ENCODE results near the gene LDLRAD3. TPM values are rescaled to one million over a fixed set of nuclear protein-coding genes. Genes with fewer than 3 reads are reported as not detected.

LDLRAD3 gene
- total RNA-seq, 2 donors from 2014 or later, result 30.8 to 42.5 TPM

DNA sequence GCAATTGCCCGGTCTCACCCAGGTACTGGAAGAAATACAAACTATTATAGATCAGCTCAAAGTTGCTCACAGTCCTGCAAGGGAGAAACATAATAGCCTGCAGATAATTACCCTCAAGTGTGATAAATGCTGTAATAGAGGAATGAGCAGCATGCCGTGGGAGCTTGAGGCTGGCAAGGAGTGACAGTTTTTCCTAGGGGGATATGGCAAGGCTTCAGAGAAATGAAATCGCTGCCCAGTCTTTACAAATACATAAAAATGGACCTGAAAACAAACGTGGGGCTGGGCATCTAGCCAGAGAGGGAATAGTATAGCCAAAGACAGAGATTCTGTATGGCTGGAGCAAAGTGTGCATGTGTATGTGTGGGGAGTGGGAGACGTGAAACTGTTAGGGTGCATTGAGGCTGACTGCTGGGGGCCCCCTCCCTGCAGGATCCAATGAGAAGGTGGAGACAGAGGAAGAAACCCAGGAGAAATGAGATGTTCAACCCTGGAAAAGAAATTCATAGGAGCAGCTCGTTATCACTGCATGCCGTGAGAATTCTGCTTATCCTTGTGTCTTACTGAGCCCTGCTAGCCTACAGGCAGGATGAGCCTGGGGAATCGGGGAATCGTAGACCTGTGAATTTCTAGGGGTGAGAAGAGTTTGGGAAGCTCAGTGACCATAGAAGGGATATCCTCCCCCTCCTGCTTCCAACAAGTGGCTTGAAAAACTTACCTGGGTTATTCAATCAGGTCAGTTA, 167.0 kb downstream of the LDLRAD3 start:
- H3K36me3 ChIP-seq, result no peaks in the 10 kb centered on the region
- H3K27me3 ChIP-seq (replicated peaks; ENCODE audit: insufficient read depth), result no peaks in the 10 kb centered on the region
- no peaks in the 10 kb centered on the region for H3K4me1 ChIP-seq (replicated peaks)
- H3K27ac ChIP-seq, result no peak overlapping the region
- H3K9me3 ChIP-seq, result no peaks in the 10 kb centered on the region
- 40% methylated on average over 9 of the region's 9 CpGs for WGBS
- no peak overlapping the region for H3K4me3 ChIP-seq
- no peak for TF ChIP-seq POLR2AphosphoS5 (IDR thresholded peaks at IDR 0.05)
- TF ChIP-seq, protein P1, sequence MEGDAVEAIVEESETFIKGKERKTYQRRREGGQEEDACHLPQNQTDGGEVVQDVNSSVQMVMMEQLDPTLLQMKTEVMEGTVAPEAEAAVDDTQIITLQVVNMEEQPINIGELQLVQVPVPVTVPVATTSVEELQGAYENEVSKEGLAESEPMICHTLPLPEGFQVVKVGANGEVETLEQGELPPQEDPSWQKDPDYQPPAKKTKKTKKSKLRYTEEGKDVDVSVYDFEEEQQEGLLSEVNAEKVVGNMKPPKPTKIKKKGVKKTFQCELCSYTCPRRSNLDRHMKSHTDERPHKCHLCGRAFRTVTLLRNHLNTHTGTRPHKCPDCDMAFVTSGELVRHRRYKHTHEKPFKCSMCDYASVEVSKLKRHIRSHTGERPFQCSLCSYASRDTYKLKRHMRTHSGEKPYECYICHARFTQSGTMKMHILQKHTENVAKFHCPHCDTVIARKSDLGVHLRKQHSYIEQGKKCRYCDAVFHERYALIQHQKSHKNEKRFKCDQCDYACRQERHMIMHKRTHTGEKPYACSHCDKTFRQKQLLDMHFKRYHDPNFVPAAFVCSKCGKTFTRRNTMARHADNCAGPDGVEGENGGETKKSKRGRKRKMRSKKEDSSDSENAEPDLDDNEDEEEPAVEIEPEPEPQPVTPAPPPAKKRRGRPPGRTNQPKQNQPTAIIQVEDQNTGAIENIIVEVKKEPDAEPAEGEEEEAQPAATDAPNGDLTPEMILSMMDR (IDR thresholded peaks at IDR 0.05), result no peak
- no peak for TF ChIP-seq POLR2A (IDR thresholded peaks at IDR 0.05)
- no peak for DNase-seq (ENCODE audit: low spot score)
- intact Hi-C loops (cut with DNase I), result no loop called here

DNA sequence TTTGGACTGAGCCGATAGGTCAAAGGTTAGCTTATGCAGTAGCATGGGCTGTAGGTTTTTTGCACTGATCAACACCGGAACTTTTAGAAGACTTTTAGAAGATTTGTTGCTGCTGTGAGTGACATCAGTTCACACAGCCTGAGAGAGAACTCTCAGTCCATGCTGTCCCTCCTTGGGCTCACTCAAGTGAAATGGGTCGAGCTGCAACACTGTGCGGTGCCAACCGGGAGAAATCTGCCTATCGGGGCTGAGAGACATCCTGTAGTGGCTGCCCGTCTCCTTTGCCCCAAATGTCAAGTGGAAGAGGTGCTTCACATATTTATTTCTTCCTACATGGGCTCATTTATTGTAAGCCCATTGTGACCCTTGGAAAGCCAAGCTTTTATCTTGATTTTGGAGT, 170.2 kb downstream of the LDLRAD3 start:
- H3K4me1 ChIP-seq (replicated peaks), result no peaks in the 10 kb centered on the region
- no peak overlapping the region for H3K27ac ChIP-seq
- DNase-seq (ENCODE audit: low spot score), result no peak
- H3K36me3 ChIP-seq, result no peaks in the 10 kb centered on the region
- no peaks in the 10 kb centered on the region for H3K27me3 ChIP-seq (replicated peaks; ENCODE audit: insufficient read depth)
- WGBS, result 99% methylated on average over 7 of the region's 7 CpGs
- TF ChIP-seq POLR2A (IDR thresholded peaks at IDR 0.05) (no peak), POLR2AphosphoS5 (IDR thresholded peaks at IDR 0.05) (no peak)
- TF ChIP-seq, protein P1 (IDR thresholded peaks at IDR 0.05), result no peak
- intact Hi-C loops (cut with DNase I), result no loop called here
- no peaks in the 10 kb centered on the region for H3K9me3 ChIP-seq
- no peak overlapping the region for H3K4me3 ChIP-seq

DNA sequence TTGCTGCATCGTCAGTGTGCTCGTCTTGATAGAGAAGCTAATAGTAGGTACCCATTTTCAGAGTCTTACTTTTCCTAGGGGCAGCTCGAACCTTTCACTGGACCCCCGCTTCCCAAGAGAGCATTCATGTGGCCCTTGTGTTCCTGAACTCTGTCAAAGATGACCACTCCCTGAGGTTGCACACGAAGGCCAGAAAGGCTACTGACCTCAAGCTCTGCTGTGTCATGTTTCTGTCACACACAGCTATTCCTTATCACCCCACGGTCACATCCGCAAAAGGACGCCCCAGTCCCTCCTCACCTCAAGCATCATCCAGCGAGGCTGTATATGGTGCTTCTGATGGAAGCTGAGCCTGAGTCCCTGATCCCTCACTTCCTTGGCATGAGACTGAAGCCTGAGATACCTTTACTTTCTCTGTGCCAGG, 171.5 kb downstream of the LDLRAD3 start:
- H3K27ac ChIP-seq, result no peak overlapping the region
- no peak for DNase-seq (ENCODE audit: low spot score)
- H3K27me3 ChIP-seq (replicated peaks; ENCODE audit: insufficient read depth), result no peaks in the 10 kb centered on the region
- TF ChIP-seq POLR2A (IDR thresholded peaks at IDR 0.05), result no peak
- TF ChIP-seq, protein P1 (IDR thresholded peaks at IDR 0.05), result no peak
- no peak for TF ChIP-seq POLR2AphosphoS5 (IDR thresholded peaks at IDR 0.05)
- 95% methylated on average over 9 of the region's 9 CpGs for WGBS
- intact Hi-C loops (cut with DNase I), result no loop called here
- no peaks in the 10 kb centered on the region for H3K9me3 ChIP-seq
- no peaks in the 10 kb centered on the region for H3K4me1 ChIP-seq (replicated peaks)
- no peak overlapping the region for H3K4me3 ChIP-seq
- H3K36me3 ChIP-seq, result no peaks in the 10 kb centered on the region

DNA sequence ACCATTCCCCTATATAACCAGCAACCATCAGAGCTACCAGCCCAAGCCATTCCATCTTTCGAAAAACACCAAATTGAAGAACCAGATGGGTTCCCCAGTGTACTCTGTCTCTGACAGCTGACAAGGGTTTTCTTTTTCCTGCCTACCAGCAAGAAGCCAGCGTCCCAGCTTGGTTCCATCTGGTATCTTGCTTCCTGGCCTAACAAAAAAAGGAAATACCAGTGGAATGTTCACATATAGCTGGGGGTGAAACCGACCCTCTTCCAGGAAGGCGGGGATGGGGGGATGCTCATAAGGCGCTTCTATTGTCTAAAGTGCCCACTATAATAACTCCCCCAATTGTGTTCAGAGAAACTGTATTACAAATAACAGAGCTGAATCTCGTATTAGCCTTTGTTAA, 172.3 kb downstream of the LDLRAD3 start:
- H3K36me3 ChIP-seq, result no peaks in the 10 kb centered on the region
- no peaks in the 10 kb centered on the region for H3K4me1 ChIP-seq (replicated peaks)
- H3K27ac ChIP-seq, result no peak overlapping the region
- intact Hi-C loops (cut with DNase I), result no loop called here
- no peak overlapping the region for H3K4me3 ChIP-seq
- no peak for DNase-seq (ENCODE audit: low spot score)
- WGBS, result 87% methylated on average over 6 of the region's 6 CpGs
- TF ChIP-seq, protein P1 (IDR thresholded peaks at IDR 0.05), result no peak
- no peak for TF ChIP-seq POLR2AphosphoS5 (IDR thresholded peaks at IDR 0.05)
- TF ChIP-seq POLR2A (IDR thresholded peaks at IDR 0.05), result no peak
- no peaks in the 10 kb centered on the region for H3K9me3 ChIP-seq
- H3K27me3 ChIP-seq (replicated peaks; ENCODE audit: insufficient read depth), result no peaks in the 10 kb centered on the region

DNA sequence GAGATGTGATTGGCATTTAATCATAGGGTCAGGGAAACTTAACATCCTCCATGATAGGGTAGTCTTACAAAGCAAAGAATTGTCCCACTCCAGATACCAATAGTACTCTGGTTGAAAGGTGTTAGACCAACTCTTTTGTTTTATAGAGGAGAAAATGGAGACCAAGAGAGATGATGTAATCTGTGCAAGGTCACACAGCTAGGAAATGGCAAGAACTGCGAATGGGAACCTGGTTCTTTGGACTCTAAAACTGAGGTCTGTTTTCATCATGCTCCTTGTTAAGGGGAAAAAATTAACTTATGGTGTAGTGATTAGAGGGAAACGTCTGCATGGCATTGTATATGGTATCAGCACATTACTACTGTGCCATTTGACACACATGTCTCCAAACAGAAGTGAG, 174.2 kb downstream of the LDLRAD3 start:
- 75% methylated on average over 2 of the region's 2 CpGs for WGBS
- no peaks in the 10 kb centered on the region for H3K27me3 ChIP-seq (replicated peaks; ENCODE audit: insufficient read depth)
- intact Hi-C loops (cut with DNase I), result no loop called here
- H3K36me3 ChIP-seq, result no peaks in the 10 kb centered on the region
- no peaks in the 10 kb centered on the region for H3K4me1 ChIP-seq (replicated peaks)
- H3K27ac ChIP-seq, result no peak overlapping the region
- H3K4me3 ChIP-seq, result no peak overlapping the region
- TF ChIP-seq POLR2A (IDR thresholded peaks at IDR 0.05), result no peak
- TF ChIP-seq, protein P1 (IDR thresholded peaks at IDR 0.05), result no peak
- no peak for DNase-seq (ENCODE audit: low spot score)
- no peaks in the 10 kb centered on the region for H3K9me3 ChIP-seq

Measured in prostate gland (tissue), 2 donors.